ENCODE data around the gene FNDC3B. TPM values are rescaled to one million over a fixed set of nuclear protein-coding genes. Genes with fewer than 3 reads are reported as not detected.

The FNDC3B gene
- total RNA-seq, 2 experiments from 2014 or later: 10.6 to 12.0 TPM

DNA sequence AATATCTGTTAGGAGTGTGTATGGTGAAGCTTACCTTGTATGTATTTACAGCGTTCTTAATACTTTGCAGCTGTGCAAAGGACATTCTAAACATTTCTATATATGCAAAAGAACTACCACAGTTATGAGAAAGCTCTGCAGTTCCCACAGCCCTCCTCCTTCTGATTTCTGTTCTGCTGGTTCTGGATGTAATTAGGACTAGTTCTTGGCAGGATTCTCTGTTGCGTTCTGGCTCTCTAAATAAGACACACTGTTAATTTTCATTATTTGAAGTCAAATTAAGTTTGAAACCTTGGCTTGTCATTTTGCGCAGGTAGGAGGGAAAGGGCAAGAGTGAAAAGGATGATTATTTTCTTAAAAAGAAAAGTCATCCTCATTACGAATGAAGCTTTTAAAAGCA is 76.4 kb downstream of the FNDC3B start:
- ATAC-seq: no peak
- ChIA-PET CTCF (interaction anchor here (1.0 kb wide), 1 partner anchor 10 kb away, joined by 3 read pairs; no protein-coding TSS in a partner anchor), POLR2A (no interaction called here)
- Mint-ChIP-seq H3K4me3 (no peak overlapping the region), H3K9me3 (no peaks in the 10 kb centered on the region), H3K36me3 (ENCODE audit: low read depth) (peaks cover 26% of the 10 kb centered on the region), H3K4me1 (ENCODE audit: low read depth) (no peaks in the 10 kb centered on the region), H3K27me3 (no peaks in the 10 kb centered on the region), H3K27ac (no peak overlapping the region)
- TF ChIP-seq, protein P1, sequence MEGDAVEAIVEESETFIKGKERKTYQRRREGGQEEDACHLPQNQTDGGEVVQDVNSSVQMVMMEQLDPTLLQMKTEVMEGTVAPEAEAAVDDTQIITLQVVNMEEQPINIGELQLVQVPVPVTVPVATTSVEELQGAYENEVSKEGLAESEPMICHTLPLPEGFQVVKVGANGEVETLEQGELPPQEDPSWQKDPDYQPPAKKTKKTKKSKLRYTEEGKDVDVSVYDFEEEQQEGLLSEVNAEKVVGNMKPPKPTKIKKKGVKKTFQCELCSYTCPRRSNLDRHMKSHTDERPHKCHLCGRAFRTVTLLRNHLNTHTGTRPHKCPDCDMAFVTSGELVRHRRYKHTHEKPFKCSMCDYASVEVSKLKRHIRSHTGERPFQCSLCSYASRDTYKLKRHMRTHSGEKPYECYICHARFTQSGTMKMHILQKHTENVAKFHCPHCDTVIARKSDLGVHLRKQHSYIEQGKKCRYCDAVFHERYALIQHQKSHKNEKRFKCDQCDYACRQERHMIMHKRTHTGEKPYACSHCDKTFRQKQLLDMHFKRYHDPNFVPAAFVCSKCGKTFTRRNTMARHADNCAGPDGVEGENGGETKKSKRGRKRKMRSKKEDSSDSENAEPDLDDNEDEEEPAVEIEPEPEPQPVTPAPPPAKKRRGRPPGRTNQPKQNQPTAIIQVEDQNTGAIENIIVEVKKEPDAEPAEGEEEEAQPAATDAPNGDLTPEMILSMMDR (IDR thresholded peaks at IDR 0.05): no peak
- no peak for DNase-seq
- intact Hi-C loops (cut with micrococcal nuclease): no loop called here

DNA sequence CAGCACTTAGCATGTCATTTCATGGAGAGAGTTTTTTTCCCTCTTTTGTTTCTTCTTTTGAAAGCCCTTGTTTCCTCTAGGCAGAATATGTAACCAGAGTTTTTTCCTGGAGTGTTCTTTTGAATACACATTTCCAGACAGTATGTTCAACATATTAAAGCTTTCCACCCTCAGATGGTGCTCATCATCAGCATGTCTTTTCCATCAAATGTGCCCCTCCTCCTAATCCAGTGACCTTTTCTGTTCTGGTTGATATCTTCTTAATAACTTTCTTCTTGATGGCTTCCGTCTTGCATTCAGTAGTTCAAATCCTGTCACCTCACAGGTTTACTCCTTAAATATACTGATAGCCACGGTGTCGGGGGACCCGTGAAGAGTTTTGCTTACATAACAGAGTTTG is 78.6 kb downstream of the FNDC3B start:
- no peak for DNase-seq
- intact Hi-C loops (cut with micrococcal nuclease): no loop called here
- no peaks in the 10 kb centered on the region for H3K4me1 Mint-ChIP-seq (ENCODE audit: low read depth)

GRCh38 chr3:172119266-172119969 is 80.0 kb downstream of the FNDC3B start:
- H3K4me3 Mint-ChIP-seq: no peak overlapping the region
- H3K36me3 Mint-ChIP-seq (ENCODE audit: low read depth): peaks cover 18% of the 10 kb centered on the region
- no peaks in the 10 kb centered on the region for H3K27me3 Mint-ChIP-seq
- DNase-seq (no peak), ATAC-seq (no peak)
- ChIA-PET POLR2A (interaction anchor here (0.6 kb wide), 1 partner anchor 9 kb away, joined by 3 read pairs; no protein-coding TSS in a partner anchor), CTCF (no interaction called here)
- H3K9me3 Mint-ChIP-seq: no peaks in the 10 kb centered on the region
- intact Hi-C loops (cut with micrococcal nuclease): no loop called here
- no peaks in the 10 kb centered on the region for H3K4me1 Mint-ChIP-seq (ENCODE audit: low read depth)
- TF ChIP-seq, protein P1 (IDR thresholded peaks at IDR 0.05): no peak
- no peak overlapping the region for H3K27ac Mint-ChIP-seq

More for the DNA sequence above, 78.6 kb downstream of the FNDC3B start:
- CTCF ChIA-PET: interaction anchor here (1.4 kb wide), 1 partner anchor 214 kb away, joined by 3 read pairs; no protein-coding TSS in a partner anchor
- Mint-ChIP-seq H3K9me3 (no peaks in the 10 kb centered on the region), H3K4me3 (no peak overlapping the region), H3K36me3 (ENCODE audit: low read depth) (peaks cover 23% of the 10 kb centered on the region), H3K27me3 (no peaks in the 10 kb centered on the region), H3K27ac (no peak overlapping the region)
- ATAC-seq: no peak
- TF ChIP-seq, protein P1 (IDR thresholded peaks at IDR 0.05): no peak
- POLR2A ChIA-PET: interaction anchor here (0.7 kb wide), 1 partner anchor 120 kb away, joined by 3 read pairs; no protein-coding TSS in a partner anchor

- peaks cover 22% of the 10 kb centered on the region for H3K36me3 Mint-ChIP-seq (ENCODE audit: low read depth)
- no peaks in the 10 kb centered on the region for H3K9me3 Mint-ChIP-seq
- CTCF ChIA-PET: no interaction called here
- TF ChIP-seq, protein P1 (IDR thresholded peaks at IDR 0.05): no peak
- no peaks in the 10 kb centered on the region for H3K27me3 Mint-ChIP-seq
- H3K27ac Mint-ChIP-seq: no peak overlapping the region
- peaks cover 3% of the 10 kb centered on the region for H3K4me1 Mint-ChIP-seq (ENCODE audit: low read depth)
- H3K4me3 Mint-ChIP-seq: no peak overlapping the region
- no peak for ATAC-seq
- intact Hi-C loops (cut with micrococcal nuclease): no loop called here
- POLR2A ChIA-PET: no interaction called here
- DNase-seq: no peak
These were observed 81.5 kb downstream of the FNDC3B start for GRCh38 chr3:172120912-172121311.

GRCh38 chr3:172121981-172122380 is 82.6 kb downstream of the FNDC3B start:
- POLR2A ChIA-PET: no interaction called here
- intact Hi-C loops (cut with micrococcal nuclease): no loop called here

More at GRCh38 chr3:172121981-172122380, 82.6 kb downstream of the FNDC3B start:
- no peaks in the 10 kb centered on the region for H3K9me3 Mint-ChIP-seq
- ATAC-seq (no peak), DNase-seq (no peak)
- no peak overlapping the region for H3K27ac Mint-ChIP-seq
- TF ChIP-seq, protein P1 (IDR thresholded peaks at IDR 0.05): no peak
- no peaks in the 10 kb centered on the region for H3K27me3 Mint-ChIP-seq
- H3K36me3 Mint-ChIP-seq (ENCODE audit: low read depth): peaks cover 25% of the 10 kb centered on the region
- peaks cover 14% of the 10 kb centered on the region for H3K4me1 Mint-ChIP-seq (ENCODE audit: low read depth)
- H3K4me3 Mint-ChIP-seq: no peak overlapping the region
- CTCF ChIA-PET: no interaction called here

Measured in activated CD8-positive, alpha-beta T cell treated with anti-CD3 and anti-CD28 coated beads for 36 hours (primary cell).